ENCODE data around the gene TEX14. TPM values are rescaled to one million over a fixed set of nuclear protein-coding genes. Genes with fewer than 3 reads are reported as not detected.

The TEX14 gene
- total and polyA plus RNA-seq, 12 donors, result 0.05 to 0.88 (median 0.14) TPM; not detected in 4

DNA sequence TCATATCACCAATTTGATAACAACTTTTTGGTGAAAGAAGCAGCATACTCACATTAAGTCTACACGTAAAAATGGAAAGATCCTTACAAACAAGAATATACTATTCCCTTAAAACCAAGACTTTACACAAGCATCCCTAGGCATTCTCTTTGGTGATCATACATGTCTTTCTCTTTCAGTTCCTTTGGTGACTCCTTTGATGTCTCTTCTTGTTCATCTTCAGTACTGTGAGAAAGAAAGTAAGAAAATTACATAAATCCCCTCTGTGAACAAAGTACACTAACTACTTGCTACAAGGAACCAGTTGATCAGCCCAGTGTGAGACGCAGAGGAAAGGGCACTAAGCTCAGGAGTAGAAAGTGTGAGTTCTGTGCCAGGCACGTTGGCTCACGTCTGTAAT, 117.8 kb downstream of the TEX14 start:
- no peak for TF ChIP-seq CTCF (IDR thresholded peaks at IDR 0.05)

GRCh38 chr17:58572846-58573245, 119.0 kb downstream of the TEX14 start:
- no peak overlapping the region for H3K4me3 ChIP-seq
- peaks cover 0 to 13% (median 3%) of the 10 kb centered on the region in 9 donors for H3K4me1 ChIP-seq
- DNase-seq, result no peak
- TF ChIP-seq CTCF (IDR thresholded peaks at IDR 0.05), result no peak
- no peaks in the 10 kb centered on the region for H3K27me3 ChIP-seq
- intact Hi-C loops (cut with DNase I), result loop anchor here in 1 of 10 donors (5.0 kb wide), 1 partner anchor 36 kb away; no protein-coding TSS in a partner anchor
- no peak for ATAC-seq
- H3K36me3 ChIP-seq, result no peaks in the 10 kb centered on the region
- no peaks in the 10 kb centered on the region for H3K9me3 ChIP-seq
- no peak overlapping the region for H3K27ac ChIP-seq
- WGBS, 2 donors, result 85 to 92% methylated on average over 3 of the region's 3 CpGs

More for the DNA sequence above, 117.8 kb downstream of the TEX14 start:
- DNase-seq, result no peak
- H3K9me3 ChIP-seq, result no peaks in the 10 kb centered on the region
- H3K36me3 ChIP-seq, result no peaks in the 10 kb centered on the region
- WGBS, 2 donors, result 82 to 87% methylated on average over 4 of the region's 4 CpGs
- H3K4me3 ChIP-seq, result no peak overlapping the region
- H3K27me3 ChIP-seq, result no peaks in the 10 kb centered on the region
- ATAC-seq, result no peak
- peaks cover 0 to 13% (median 1%) of the 10 kb centered on the region in 9 donors for H3K4me1 ChIP-seq
- no peak overlapping the region for H3K27ac ChIP-seq
- intact Hi-C loops (cut with DNase I), result loop anchor here in 1 of 10 donors (5.0 kb wide), 1 partner anchor 37 kb away; no protein-coding TSS in a partner anchor

GRCh38 chr17:58570758-58571157, 121.1 kb downstream of the TEX14 start:
- 95 to 96% methylated on average over 4 of the region's 4 CpGs for WGBS, 2 donors
- no peak overlapping the region for H3K4me3 ChIP-seq
- no peaks in the 10 kb centered on the region for H3K36me3 ChIP-seq
- intact Hi-C loops (cut with DNase I), result loop anchor here in 2 of 10 donors (1.0 to 5.0 kb wide), 2 partner anchors 28 to 33 kb away; no protein-coding TSS in a partner anchor
- no peaks in the 10 kb centered on the region for H3K27me3 ChIP-seq
- peaks cover 0 to 12% (median 0%) of the 10 kb centered on the region in 9 donors for H3K4me1 ChIP-seq
- ATAC-seq (no peak), DNase-seq (no peak)
- H3K27ac ChIP-seq, result no peak overlapping the region
- TF ChIP-seq CTCF (IDR thresholded peaks at IDR 0.05), result no peak
- H3K9me3 ChIP-seq, result no peaks in the 10 kb centered on the region

DNA sequence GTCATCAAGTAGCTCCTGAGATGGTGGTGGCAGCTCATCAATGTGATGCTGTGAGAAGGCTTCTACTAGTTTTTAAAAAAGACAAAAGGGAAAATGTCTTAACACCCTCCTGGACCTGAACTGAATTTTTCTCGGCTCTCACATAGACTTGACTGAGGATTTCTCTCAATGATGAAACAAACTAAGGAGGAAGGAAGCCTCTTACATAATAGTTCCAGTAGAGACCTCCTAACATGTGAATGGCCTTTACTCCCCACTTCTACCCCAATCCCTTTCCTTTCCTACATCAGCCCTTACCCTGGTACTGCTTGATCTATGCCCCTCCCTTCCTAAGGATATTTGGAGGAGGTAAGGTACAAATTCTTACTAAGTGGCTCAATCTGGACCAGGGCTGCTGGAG, 122.6 kb downstream of the TEX14 start:
- Histone ChIP-seq H3K4me3 (no peak overlapping the region), H3K27me3 (no peaks in the 10 kb centered on the region), H3K36me3 (no peaks in the 10 kb centered on the region), H3K4me1 (peaks cover 0 to 16% (median 0%) of the 10 kb centered on the region in 9 donors), H3K27ac (no peak overlapping the region), H3K9me3 (no peaks in the 10 kb centered on the region)
- 83 to 93% methylated on average over 1 of the region's 1 CpG for WGBS, 2 donors
- no peak for TF ChIP-seq CTCF (IDR thresholded peaks at IDR 0.05)
- intact Hi-C loops (cut with DNase I), result no loop called here
- ATAC-seq (no peak), DNase-seq (no peak)
